NOMO-1 treated with DMSO at 0.1 percent for 48 hours (cell line): ENCODE measurements around the gene TOP1.
"Not testable (repeated sequence)": the region's sequence is repeated elsewhere in the genome, so short reads cannot be mapped to it uniquely, and the experiment has no call there.

Experiments
- DNase-seq: peaks from one replicate; lab custom pipeline; 2025; ENCODE audit not compliant: unreplicated experiment; lab: John Stamatoyannopoulos, UW

Gene TOP1

GRCh38 chr20:41125530-41126457 lies 97.2 kb downstream of the TOP1 start:
- DNase-seq: no peak

- DNase-seq: no peak
These were observed 98.1 kb downstream of the TOP1 start for GRCh38 chr20:41126719-41127118.

GRCh38 chr20:41128317-41128716 lies 99.7 kb downstream of the TOP1 start:
- DNase-seq: not testable (repeated sequence)

GRCh38 chr20:41131594-41132387 lies 103.2 kb downstream of the TOP1 start:
- DNase-seq: no peak

GRCh38 chr20:41132388-41132775 lies 103.8 kb downstream of the TOP1 start:
- not testable (repeated sequence) for DNase-seq

- DNase-seq: no peak
These were observed 105.2 kb downstream of the TOP1 start for GRCh38 chr20:41133709-41134361.

- no peak for DNase-seq
These were observed 106.0 kb downstream of the TOP1 start for GRCh38 chr20:41134362-41135186.

- DNase-seq: peak; percentile 36
These were observed 106.7 kb downstream of the TOP1 start for GRCh38 chr20:41135187-41135887.

- DNase-seq: no peak
These were observed 107.5 kb downstream of the TOP1 start for GRCh38 chr20:41135888-41136679.

GRCh38 chr20:41136680-41137613 lies 108.3 kb downstream of the TOP1 start, which contains the start of gene PLCG1:
Gene PLCG1, plus strand, starts transcription at chr20:41137543. Its CDS starts 99 bp downstream, at chr20:41137642.
- peak; percentile 55 for DNase-seq

GRCh38 chr20:41137614-41138474 lies 109.2 kb downstream of the TOP1 start:
- DNase-seq: no peak

- DNase-seq: no peak
These were observed 110.0 kb downstream of the TOP1 start for GRCh38 chr20:41138475-41139226.

GRCh38 chr20:41139227-41140093 lies 110.8 kb downstream of the TOP1 start:
- no peak for DNase-seq

GRCh38 chr20:41140226-41141133 lies 111.9 kb downstream of the TOP1 start:
- no peak for DNase-seq
